Inflammatory macrophage (primary cell): ENCODE results near the gene CSNK1A1.
A peak's percentile ranks its signal among the peaks of the same experiment; 100 is the strongest.
"Not testable (repeated sequence)": the region's sequence is repeated elsewhere in the genome, so short reads cannot be mapped to it uniquely, and the experiment has no call there.

ENCODE experiments used
- DNase-seq, 2 donors: peaks; one replicate each; pipeline ENCODE4 v3.0.0-alpha.2; 2020 to 2022

The CSNK1A1 gene

GRCh38 chr5:149489605-149490037 is 61.6 kb downstream of the CSNK1A1 start:
- no peak for DNase-seq

GRCh38 chr5:149488645-149489306 is 62.5 kb downstream of the CSNK1A1 start:
- peak in 1 of 2 donors; percentile 30 for DNase-seq

- no peak for DNase-seq
Observed at GRCh38 chr5:149487672-149488071, 63.6 kb downstream of the CSNK1A1 start.

GRCh38 chr5:149486726-149487635 is 64.3 kb downstream of the CSNK1A1 start:
- DNase-seq = no peak

GRCh38 chr5:149485655-149486615 is 65.3 kb downstream of the CSNK1A1 start:
- no peak for DNase-seq

- DNase-seq = no peak
Observed at GRCh38 chr5:149481485-149481884, 69.8 kb downstream of the CSNK1A1 start.

GRCh38 chr5:149478761-149479160 is 72.5 kb downstream of the CSNK1A1 start:
- DNase-seq = no peak

GRCh38 chr5:149475777-149476176 is 75.5 kb downstream of the CSNK1A1 start:
- no peak for DNase-seq

GRCh38 chr5:149474198-149474597 is 77.0 kb downstream of the CSNK1A1 start:
- no peak for DNase-seq

GRCh38 chr5:149473441-149473840 is 77.8 kb downstream of the CSNK1A1 start:
- DNase-seq = no peak

- no peak for DNase-seq
Observed at GRCh38 chr5:149472399-149472798, 78.8 kb downstream of the CSNK1A1 start.

GRCh38 chr5:149471406-149472183 is 79.6 kb downstream of the CSNK1A1 start:
- DNase-seq = no peak

GRCh38 chr5:149470942-149471341 is 80.3 kb downstream of the CSNK1A1 start:
- no peak for DNase-seq

- DNase-seq = peak; percentile 38 to 69
Observed at GRCh38 chr5:149466457-149466972, 84.7 kb downstream of the CSNK1A1 start.

- no peak for DNase-seq
Observed at GRCh38 chr5:149464796-149465489, 86.3 kb downstream of the CSNK1A1 start.

GRCh38 chr5:149461907-149462306 is 89.3 kb downstream of the CSNK1A1 start:
- DNase-seq = not testable (repeated sequence)

- no peak for DNase-seq
Observed at GRCh38 chr5:149459891-149460290, 91.3 kb downstream of the CSNK1A1 start.

GRCh38 chr5:149457393-149457763 is 93.9 kb downstream of the CSNK1A1 start:
- no peak for DNase-seq

GRCh38 chr5:149456597-149457392 is 94.4 kb downstream of the CSNK1A1 start:
- no peak for DNase-seq

- DNase-seq = no peak
Observed at GRCh38 chr5:149455889-149456409, 95.3 kb downstream of the CSNK1A1 start.
